Transverse colon (tissue), 4 donors: ENCODE data around the gene TNPO2. TPM values are rescaled to one million over a fixed set of nuclear protein-coding genes. Genes with fewer than 3 reads are reported as not detected.
"Not testable (repeated sequence)": the region's sequence is repeated elsewhere in the genome, so short reads cannot be mapped to it uniquely, and the experiment has no call there.

ENCODE experiments used
- DNase-seq: peaks from one replicate; pipeline ENCODE4 v3.0.0-alpha.2; 2019
- H3K27ac ChIP-seq, 4 donors: fragments of 200-600 bp; sonication (generic); 2 replicates each; pipeline ENCODE4 v1.5.1; 2016 to 2018; ENCODE audit warnings: inconsistent platforms in 4 of 4
- H3K27me3 ChIP-seq: fragments of 200-600 bp; sonication (generic); 2 replicates; pipeline ENCODE4 v1.5.1; 2017; ENCODE audit warnings: inconsistent platforms
- H3K36me3 ChIP-seq, 4 donors: fragments of 200-600 bp; sonication (generic); 2 replicates each; pipeline ENCODE4 v1.5.1; 2017 to 2019; ENCODE audit warnings: inconsistent platforms in 4 of 4
- H3K4me1 ChIP-seq, 4 donors: fragments of 200-600 bp; sonication (generic); 2 replicates each; pipeline ENCODE4 v1.5.1; 2017 to 2020; ENCODE audit warnings: inconsistent platforms in 4 of 4
- H3K4me3 ChIP-seq, 4 donors: fragments of 200-600 bp; sonication (generic); 1 replicate in 1 of 4; 2 replicates in 3 of 4; pipeline versions ENCODE4 v1.5.1 to v1.6.1; 2017 to 2019; ENCODE audit warnings: inconsistent platforms in 4 of 4
- H3K9me3 ChIP-seq, 2 donors: fragments of 200-600 bp; sonication (generic); 2 replicates each; pipeline ENCODE4 v1.5.1; 2017 to 2019; ENCODE audit warnings: inconsistent platforms in 2 of 2
- EP300 ChIP-seq: sonication (generic); formaldehyde crosslinking; IDR thresholded peaks from one replicate; pipeline ENCODE4 v1.6.1; 2017; ENCODE audit warnings: antibody characterized with exemption, low read depth
- POLR2A ChIP-seq: fragments of 450-650 bp; IDR thresholded peaks from one replicate; pipeline ENCODE4 v1.6.1; 2016; ENCODE audit warnings: antibody characterized with exemption, mild to moderate bottlenecking, moderate library complexity
- POLR2AphosphoS5 ChIP-seq, 3 donors: sonication (generic); formaldehyde crosslinking; IDR thresholded peaks; one replicate each; pipeline ENCODE4 v1.6.1; 2016; ENCODE audit warnings: antibody characterized with exemption in 3 of 3
- WGBS, 2 donors: methylation state at CpG; one replicate each; pipeline ENCODE4 v1.1.5; 2018; ENCODE audit warnings: low coverage in 1 of 2; 5-methylcytosine and 5-hydroxymethylcytosine counted together
- in situ Hi-C, 4 donors: fragments of 200-750 bp; cut with MboI; loops; one replicate each; pipeline versions ENCODE4 v1.15.0 to v1.15.1; 2017; ENCODE audit warnings: low sequenced_read_pairs in 3 of 4, low pct_ligation_motif_present in 1 of 4, low pct_unique_long_range_greater_than_20kb in 1 of 4
- intact Hi-C: fragments of 100-400 bp; cut with DNase I; formaldehyde crosslinking; loops from one replicate; pipeline ENCODE4 v1.15.1; 2023; ENCODE audit warnings: low total_unique reads
- total RNA-seq, 4 donors: library from RNA; depleted of rRNA; stranded (reverse); fragments of >200 nt; gene quantifications; one replicate each; pipeline ENCODE4 v1.1.0, GENCODE V29; 2016
- TF ChIP-seq, protein P1 (sequence below), 5 experiments: fragments of 200-600 bp in 3 of 5; fragments of 450-650 bp in 2 of 5; sonication (generic) in 3 of 5; IDR thresholded peaks; 1 replicate in 2 of 5; 2 replicates in 3 of 5; pipeline ENCODE4 v1.5.1; 2016 to 2017; ENCODE audit warnings: antibody characterized with exemption in 5 of 5, inconsistent platforms in 3 of 5, mild to moderate bottlenecking in 2 of 5, moderate library complexity in 1 of 5

TNPO2 gene
- total RNA-seq, 4 donors from 2014 or later, result 39.2 to 128 (median 62.7) TPM

DNA sequence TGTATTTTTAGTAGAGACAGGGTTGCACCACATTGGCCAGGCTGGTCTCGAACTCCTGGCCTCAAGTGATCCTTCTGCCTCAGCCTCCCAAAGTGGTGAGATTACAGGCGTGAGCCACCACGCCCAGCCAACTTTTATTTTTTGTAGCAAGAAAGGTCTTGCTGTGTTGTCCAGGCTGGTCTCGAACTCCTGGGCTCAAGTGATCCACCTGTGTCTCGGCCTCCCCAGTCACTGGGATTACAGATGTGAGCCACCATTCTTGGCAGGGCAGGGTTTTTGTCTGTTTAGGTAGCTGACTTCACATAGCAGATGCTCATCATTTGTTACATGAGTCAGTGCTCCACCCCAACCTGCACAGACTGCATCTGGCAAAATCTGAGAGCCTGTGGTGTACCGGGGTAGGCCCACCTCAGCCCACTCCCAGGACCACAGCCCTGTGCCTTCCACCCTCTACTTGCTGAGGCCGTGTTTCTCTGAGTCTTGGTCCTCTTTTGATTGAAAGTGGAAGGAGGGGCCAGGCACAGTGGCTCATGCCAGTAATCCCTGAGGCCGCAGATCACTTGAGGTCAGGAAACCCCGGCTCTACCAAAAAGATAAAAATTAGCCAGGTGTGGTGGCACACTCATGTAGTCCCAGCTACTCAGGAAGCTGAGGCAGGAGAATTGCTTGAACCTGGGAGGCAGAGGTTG is 4.2 kb upstream of the TNPO2 start:
- Histone ChIP-seq H3K4me3 (no peak overlapping the region), H3K36me3 (peaks cover 0 to 16% (median 5%) of the 10 kb centered on the region in 4 donors), H3K27me3 (no peaks in the 10 kb centered on the region), H3K27ac (no peak overlapping the region), H3K9me3 (no peaks in the 10 kb centered on the region), H3K4me1 (peaks cover 9 to 32% (median 20%) of the 10 kb centered on the region in 4 donors)
- intact Hi-C loops (no loop called here), in situ Hi-C loops (no loop called here)
- WGBS, 2 donors, result 98% methylated on average over 9 of the region's 9 CpGs; no CpG with 5 or more reads in 1 of the 2 donors
- no peak for DNase-seq
- no peak for TF ChIP-seq POLR2AphosphoS5 (IDR thresholded peaks at IDR 0.05)
- TF ChIP-seq POLR2A, result no peak
- no peak for TF ChIP-seq EP300
- TF ChIP-seq, protein P1, sequence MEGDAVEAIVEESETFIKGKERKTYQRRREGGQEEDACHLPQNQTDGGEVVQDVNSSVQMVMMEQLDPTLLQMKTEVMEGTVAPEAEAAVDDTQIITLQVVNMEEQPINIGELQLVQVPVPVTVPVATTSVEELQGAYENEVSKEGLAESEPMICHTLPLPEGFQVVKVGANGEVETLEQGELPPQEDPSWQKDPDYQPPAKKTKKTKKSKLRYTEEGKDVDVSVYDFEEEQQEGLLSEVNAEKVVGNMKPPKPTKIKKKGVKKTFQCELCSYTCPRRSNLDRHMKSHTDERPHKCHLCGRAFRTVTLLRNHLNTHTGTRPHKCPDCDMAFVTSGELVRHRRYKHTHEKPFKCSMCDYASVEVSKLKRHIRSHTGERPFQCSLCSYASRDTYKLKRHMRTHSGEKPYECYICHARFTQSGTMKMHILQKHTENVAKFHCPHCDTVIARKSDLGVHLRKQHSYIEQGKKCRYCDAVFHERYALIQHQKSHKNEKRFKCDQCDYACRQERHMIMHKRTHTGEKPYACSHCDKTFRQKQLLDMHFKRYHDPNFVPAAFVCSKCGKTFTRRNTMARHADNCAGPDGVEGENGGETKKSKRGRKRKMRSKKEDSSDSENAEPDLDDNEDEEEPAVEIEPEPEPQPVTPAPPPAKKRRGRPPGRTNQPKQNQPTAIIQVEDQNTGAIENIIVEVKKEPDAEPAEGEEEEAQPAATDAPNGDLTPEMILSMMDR (IDR thresholded peaks at IDR 0.05), result no peak

DNA sequence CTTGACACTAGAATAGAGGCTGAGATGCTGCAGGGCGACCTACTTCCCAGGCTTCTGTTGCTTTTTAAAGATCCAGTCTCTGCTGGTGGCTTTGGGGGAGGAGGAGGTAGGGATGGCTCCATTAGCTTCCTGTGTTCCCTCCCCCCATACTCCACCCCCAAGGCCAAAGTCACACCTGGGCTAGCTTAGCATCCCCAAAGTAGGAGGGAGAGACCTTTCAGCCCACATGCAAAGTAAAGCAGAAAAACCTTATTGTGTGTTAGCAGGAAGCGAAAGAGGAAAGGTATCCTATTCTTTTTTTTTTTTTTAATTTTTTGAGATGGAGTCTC is 3.2 kb upstream of the TNPO2 start:
- Histone ChIP-seq H3K4me1 (peaks cover 4 to 25% (median 15%) of the 10 kb centered on the region in 4 donors), H3K27ac (no peak overlapping the region), H3K27me3 (no peaks in the 10 kb centered on the region), H3K4me3 (no peak overlapping the region), H3K36me3 (peaks cover 0 to 16% (median 5%) of the 10 kb centered on the region in 4 donors), H3K9me3 (no peaks in the 10 kb centered on the region)
- intact Hi-C loops, result no loop called here
- in situ Hi-C loops, result no loop called here
- no peak for DNase-seq
- TF ChIP-seq POLR2A (no peak), POLR2AphosphoS5 (IDR thresholded peaks at IDR 0.05) (no peak), EP300 (no peak)
- TF ChIP-seq, protein P1 (IDR thresholded peaks at IDR 0.05), result no peak
- 80 to 95% methylated on average over 1 to 2 of the region's 2 CpGs for WGBS, 2 donors

DNA sequence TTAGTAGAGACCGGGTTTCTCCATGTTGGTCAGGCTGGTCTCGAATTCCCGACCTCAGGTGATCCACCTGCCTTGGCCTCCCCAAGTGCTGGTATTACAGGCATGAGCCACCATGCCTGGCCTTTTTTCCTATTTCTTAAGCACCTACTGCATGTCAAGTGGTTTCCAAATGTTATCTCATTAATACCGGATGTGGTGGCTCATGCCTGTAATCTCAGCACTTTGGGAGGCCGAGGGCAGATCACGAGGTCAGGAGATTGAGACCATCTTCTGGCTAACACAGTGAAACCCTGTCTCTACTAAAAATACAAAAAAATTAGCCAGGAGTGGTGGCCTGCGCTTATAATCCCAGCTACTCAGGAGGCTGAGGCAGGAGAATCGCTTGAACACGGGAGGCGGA is 1.9 kb upstream of the TNPO2 start:
- peaks cover 0 to 16% (median 4%) of the 10 kb centered on the region in 4 donors for H3K36me3 ChIP-seq
- intact Hi-C loops, H3K4me3 ChIP-seq, DNase-seq, in situ Hi-C loops, H3K27me3 ChIP-seq, H3K9me3 ChIP-seq, H3K27ac ChIP-seq: not testable (repeated sequence)
- 93 to 94% methylated on average over 3 to 10 of the region's 10 CpGs for WGBS, 2 donors
- H3K4me1 ChIP-seq, result peaks cover 7 to 29% (median 24%) of the 10 kb centered on the region in 4 donors

DNA sequence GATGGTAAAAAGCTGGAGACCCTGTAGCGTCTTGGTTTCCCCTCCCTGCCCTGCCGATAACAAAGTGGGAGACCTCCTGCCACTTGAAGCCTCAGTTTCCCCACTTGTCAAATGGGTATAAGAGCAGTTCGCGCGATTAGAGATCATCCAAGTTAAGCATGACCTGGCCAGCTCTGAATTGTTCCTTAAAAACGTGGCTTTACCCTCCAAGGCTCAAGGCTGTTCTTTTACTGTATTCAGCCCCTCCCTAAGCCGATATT is 421 bp downstream of the TNPO2 start:
- TF ChIP-seq POLR2AphosphoS5 (IDR thresholded peaks at IDR 0.05) (no peak), EP300 (no peak), POLR2A (no peak)
- TF ChIP-seq, protein P1 (IDR thresholded peaks at IDR 0.05), result no peak
- 1% methylated on average over 7 of the region's 7 CpGs; no CpG with 5 or more reads in 1 of the 2 donors for WGBS, 2 donors
- in situ Hi-C loops, result no loop called here
- Histone ChIP-seq H3K4me3 (peak overlapping the region; percentile 29 to 99 (median 90)), H3K27ac (peak overlapping the region; percentile 92 to 98 (median 96)), H3K4me1 (peaks cover 14 to 46% (median 29%) of the 10 kb centered on the region in 4 donors), H3K9me3 (no peaks in the 10 kb centered on the region), H3K36me3 (peaks cover 0 to 3% (median 0%) of the 10 kb centered on the region in 4 donors), H3K27me3 (no peaks in the 10 kb centered on the region)
- intact Hi-C loops, result no loop called here
- DNase-seq, result no peak
